Ovary (tissue), 9 donors: Measurements from ENCODE around the gene INPP4A. TPM values are rescaled to one million over a fixed set of nuclear protein-coding genes. Genes with fewer than 3 reads are reported as not detected.

Source experiments
- DNase-seq, 5 donors: peaks; one replicate each; pipeline ENCODE4 v3.0.0-alpha.2; 2019 to 2020
- H3K27ac ChIP-seq, 2 donors: fragments of 200-600 bp; one replicate each; pipeline versions ENCODE4 v1.5.1 to v1.8.0; 2019 to 2022
- H3K27me3 ChIP-seq: fragments of 200-600 bp; one replicate; pipeline ENCODE4 v1.8.0; 2022
- H3K36me3 ChIP-seq: fragments of 200-600 bp; sonication (generic); one replicate; pipeline ENCODE4 v1.5.1; 2019
- H3K4me1 ChIP-seq: one replicate; pipeline ENCODE4 v1.8.1; 2013; ENCODE audit warnings: mild to moderate bottlenecking, moderate library complexity; ENCODE audit not compliant: insufficient read depth
- H3K4me3 ChIP-seq: fragments of 200-600 bp; sonication (generic); one replicate; pipeline ENCODE4 v1.5.1; 2017
- H3K9me3 ChIP-seq, 2 donors: fragments of 200-600 bp in 1 of 2; sonication (generic) in 1 of 2; one replicate each; pipeline versions ENCODE4 v1.5.1 to v1.8.1; 2013 to 2019; ENCODE audit warnings: mild to moderate bottlenecking in 1 of 2, moderate library complexity in 1 of 2
- CTCF ChIP-seq, 3 donors: fragments of 450-650 bp in 2 of 3; fragments of 200-600 bp in 1 of 3; IDR thresholded peaks; one replicate each; pipeline versions ENCODE4 v1.5.1 to v1.8.0; 2016 to 2022; ENCODE audit warnings: antibody characterized with exemption in 3 of 3, mild to moderate bottlenecking in 1 of 3
- EP300 ChIP-seq: sonication (generic); formaldehyde crosslinking; IDR thresholded peaks from one replicate; pipeline ENCODE4 v1.6.1; 2017; ENCODE audit warnings: antibody characterized with exemption
- POLR2A ChIP-seq: fragments of 450-650 bp; IDR thresholded peaks from one replicate; pipeline ENCODE4 v1.6.1; 2017; ENCODE audit warnings: antibody characterized with exemption, mild to moderate bottlenecking, moderate library complexity
- WGBS, 3 donors: extraction: QIAGEN DNeasy Blood & Tissue Kit in 1 of 3; methylation state at CpG; one replicate each; pipeline versions ENCODE4 v1.1.5 to v1.1.7; 2013 to 2017; 5-methylcytosine and 5-hydroxymethylcytosine counted together
- intact Hi-C, 4 donors: fragments of 100-400 bp; cut with DNase I; formaldehyde crosslinking; loops; one replicate each; pipeline versions ENCODE4 v1.11.0 to v1.15.1; 2022 to 2023
- polyA plus RNA-seq, 2 donors: library from polyadenylated mRNA; stranded (reverse); fragments of 200-250 nt in 1 of 2; fragments of 350-450 nt in 1 of 2; fragmentation: Illumina TruSeq in 1 of 2; extraction: RNeasy Lipid Tissue Mini Kit (QIAGEN cat#74804) in 1 of 2; gene quantifications; one replicate each; pipeline ENCODE4 v1.2.3, GENCODE V29; 2013 to 2014
- total RNA-seq, 7 donors: library from RNA; depleted of rRNA in 2 of 7; stranded (reverse); fragments of >200 nt in 2 of 7; fragmentation: NEBNext Ultra II Directional in 3 of 7; extraction: Animal tissue kit (Norgen Biotek cat#: 25700) in 3 of 7; gene quantifications; one replicate each; pipeline versions ENCODE4 v1.1.0 to v1.2.4, GENCODE V29; 2016 to 2023
- donor health status: DM: no; HTN: no; CAD: no; lungs with moderate emphysema.
- donor health status: DM: no; HTN: no; CAD: no.
- donor health status: Bipolar disorder and iron deficiency.
- donor health status: DM: yes; HTN: yes; CAD: no.
- donor health status: DM: no; HTN: no; CAD: no.
- donor health status: DM: yes; HTN: yes; CAD: no.

INPP4A gene
- total and polyA plus RNA-seq, 9 donors: 7.5 to 25.8 (median 16.2) TPM

- no peaks in the 10 kb centered on the region for H3K27me3 ChIP-seq
- H3K9me3 ChIP-seq: no peaks in the 10 kb centered on the region
- TF ChIP-seq POLR2A: no peak
- no peak for TF ChIP-seq CTCF (IDR thresholded peaks at IDR 0.05)
- TF ChIP-seq EP300: no peak
- intact Hi-C loops: no loop called here
- H3K4me3 ChIP-seq: no peak overlapping the region
- peaks cover 10% of the 10 kb centered on the region for H3K4me1 ChIP-seq
- DNase-seq: no peak
- 79 to 84% (median 83%) methylated on average over 6 of the region's 6 CpGs for WGBS, 3 donors
- H3K27ac ChIP-seq: no peak overlapping the region
- no peaks in the 10 kb centered on the region for H3K36me3 ChIP-seq
These were observed 2.2 kb downstream of the INPP4A start for GRCh38 chr2:98446850-98447249.

- Histone ChIP-seq H3K36me3 (no peaks in the 10 kb centered on the region), H3K4me1 (peaks cover 10% of the 10 kb centered on the region)
- intact Hi-C loops: no loop called here
These were observed 3.9 kb downstream of the INPP4A start for GRCh38 chr2:98448441-98449145.

GRCh38 chr2:98452396-98453027 is 7.9 kb downstream of the INPP4A start:
- Histone ChIP-seq H3K27ac (no peak overlapping the region), H3K4me3 (no peak overlapping the region), H3K27me3 (no peaks in the 10 kb centered on the region), H3K4me1 (no peaks in the 10 kb centered on the region), H3K9me3 (no peaks in the 10 kb centered on the region), H3K36me3 (no peaks in the 10 kb centered on the region)
- 88 to 96% (median 92%) methylated on average over 7 of the region's 7 CpGs for WGBS, 3 donors
- TF ChIP-seq EP300 (no peak), POLR2A (no peak), CTCF (IDR thresholded peaks at IDR 0.05) (no peak)
- DNase-seq: no peak
- intact Hi-C loops: loop anchor here in 1 of 4 donors (10.0 kb wide), 1 partner anchor 152 kb away; the partner anchor contains the start of genes COA5 and UNC50

More at GRCh38 chr2:98448441-98449145, 3.9 kb downstream of the INPP4A start:
- Histone ChIP-seq H3K4me3 (no peak overlapping the region), H3K27me3 (no peaks in the 10 kb centered on the region), H3K9me3 (no peaks in the 10 kb centered on the region), H3K27ac (no peak overlapping the region)
- WGBS, 3 donors: 89 to 94% (median 93%) methylated on average over 10 of the region's 10 CpGs
- no peak for DNase-seq
- TF ChIP-seq POLR2A (no peak), EP300 (no peak), CTCF (IDR thresholded peaks at IDR 0.05) (no peak)

GRCh38 chr2:98453083-98453482 is 8.4 kb downstream of the INPP4A start:
- H3K4me1 ChIP-seq: no peaks in the 10 kb centered on the region
- no peaks in the 10 kb centered on the region for H3K9me3 ChIP-seq
- H3K27me3 ChIP-seq: no peaks in the 10 kb centered on the region
- TF ChIP-seq CTCF (IDR thresholded peaks at IDR 0.05) (no peak), EP300 (no peak)
- H3K4me3 ChIP-seq: no peak overlapping the region
- no peak overlapping the region for H3K27ac ChIP-seq
- WGBS, 3 donors: 85 to 88% (median 86%) methylated on average over 5 of the region's 5 CpGs
- H3K36me3 ChIP-seq: no peaks in the 10 kb centered on the region
- intact Hi-C loops: loop anchor here in 1 of 4 donors (10.0 kb wide), 1 partner anchor 152 kb away; the partner anchor contains the start of genes COA5 and UNC50
- DNase-seq: no peak
